Right lobe of liver (tissue), 6 donors: ENCODE results near the gene CDC42BPA. TPM values are rescaled to one million over a fixed set of nuclear protein-coding genes. Genes with fewer than 3 reads are reported as not detected.
A peak's percentile ranks its signal among the peaks of the same experiment; 100 is the strongest.

Experiments
- ATAC-seq, 4 donors: fragments of 200-7000 bp; cut with Tn5 transposase; one replicate each; pipeline ENCODE4 v1.9.1; 2020; ENCODE audit warnings: mild to moderate bottlenecking in 4 of 4, moderate library complexity in 4 of 4
- DNase-seq, 3 donors: peaks; one replicate each; pipeline ENCODE4 v3.0.0-alpha.2; 2020
- H3K27ac ChIP-seq, 3 donors: fragments of 200-600 bp; one replicate each; pipeline ENCODE4 v1.8.0; 2022
- H3K27me3 ChIP-seq, 2 donors: fragments of 200-600 bp; one replicate each; pipeline ENCODE4 v1.8.0; 2022
- H3K36me3 ChIP-seq, 4 donors: fragments of 200-600 bp; sonication (generic) in 1 of 4; one replicate each; pipeline versions ENCODE4 v1.5.1 to v1.8.0; 2017 to 2022; ENCODE audit warnings: control low read depth in 1 of 4
- H3K4me1 ChIP-seq, 4 donors: fragments of 200-600 bp; sonication (generic) in 1 of 4; one replicate each; pipeline versions ENCODE4 v1.5.1 to v1.8.0; 2017 to 2022; ENCODE audit warnings: control low read depth in 1 of 4
- H3K4me3 ChIP-seq, 3 donors: fragments of 200-600 bp; one replicate each; pipeline ENCODE4 v1.8.0; 2022
- H3K9me3 ChIP-seq, 4 donors: fragments of 200-600 bp; sonication (generic) in 1 of 4; one replicate each; pipeline versions ENCODE4 v1.5.1 to v1.8.0; 2017 to 2022; ENCODE audit warnings: control low read depth in 1 of 4
- POLR2A ChIP-seq: fragments of 450-650 bp; IDR thresholded peaks from one replicate; pipeline ENCODE4 v1.6.1; 2017; ENCODE audit warnings: antibody characterized with exemption, mild to moderate bottlenecking
- WGBS: methylation state at CpG from one replicate; pipeline ENCODE4 v1.1.6; 2018; ENCODE audit warnings: low coverage, low lambda C conversion rate; ENCODE audit not compliant: insufficient coverage; ENCODE audit errors: missing lambda C conversion rate; 5-methylcytosine and 5-hydroxymethylcytosine counted together
- intact Hi-C, 2 donors: fragments of 100-400 bp; cut with DNase I; formaldehyde crosslinking; loops; one replicate each; pipeline versions ENCODE4 v1.11.2 to v1.14.1; 2022
- small RNA-seq, 2 experiments: library from RNA; depleted of rRNA; stranded (forward); fragments of <200 nt; gene quantifications; one replicate each; pipeline ENCODE3, GENCODE V24; 2016
- total RNA-seq, 6 experiments: library from RNA; depleted of rRNA in 2 of 6; stranded (reverse); fragments of >200 nt in 2 of 6; fragmentation: NEBNext Ultra II Directional in 3 of 6; extraction: Animal tissue kit (Norgen Biotek cat#: 25700) in 3 of 6; gene quantifications; one replicate each; pipeline versions ENCODE4 v1.1.0 to v1.2.4, GENCODE V29; 2016 to 2023
- TF ChIP-seq, protein P1 (sequence below), 4 donors: fragments of 200-600 bp in 3 of 4; fragments of 450-650 bp in 1 of 4; IDR thresholded peaks; one replicate each; pipeline versions ENCODE4 v1.5.1 to v1.8.0; 2016 to 2022; ENCODE audit warnings: antibody characterized with exemption in 4 of 4, mild to moderate bottlenecking in 2 of 4
- donor health status: DM: no; HTN: yes; CAD: no.
- donor health status: DM: no; HTN: no; CAD: no.
- donor health status: DM: no; HTN: no; CAD: no.
- donor health status: DM: no; HTN: yes; CAD: no.
- donor health status: DM: no; HTN: yes; CAD: no.

CDC42BPA gene
- total RNA-seq, 6 experiments from 2014 or later, result 11.4 to 35.0 (median 22.2) TPM

DNA sequence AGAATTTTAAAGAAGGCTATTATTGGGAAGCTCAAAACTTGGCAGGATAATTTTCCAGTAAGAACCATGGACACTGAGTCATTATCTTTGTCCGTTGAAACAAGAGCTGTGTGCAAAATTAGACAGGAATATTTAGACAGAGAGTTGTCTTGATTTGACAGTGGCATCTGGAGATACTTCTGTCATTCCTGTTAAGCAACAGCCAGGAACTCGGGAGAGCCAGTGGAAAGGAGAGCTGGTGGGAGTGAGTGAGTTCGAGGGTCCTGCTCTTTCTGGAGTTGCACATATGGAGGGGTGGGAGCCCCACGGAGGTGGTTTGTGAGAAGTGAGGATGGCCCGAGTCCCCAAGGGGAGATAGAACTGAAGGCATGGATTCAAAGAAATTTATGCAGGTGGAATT, 375.1 kb downstream of the CDC42BPA start:
- Histone ChIP-seq H3K27ac (no peak overlapping the region), H3K9me3 (no peaks in the 10 kb centered on the region), H3K27me3 (no peaks in the 10 kb centered on the region), H3K4me1 (peaks cover 0 to 74% (median 17%) of the 10 kb centered on the region in 4 donors), H3K4me3 (no peak overlapping the region), H3K36me3 (no peaks in the 10 kb centered on the region)
- DNase-seq (no peak), ATAC-seq (no peak)
- TF ChIP-seq, protein P1, sequence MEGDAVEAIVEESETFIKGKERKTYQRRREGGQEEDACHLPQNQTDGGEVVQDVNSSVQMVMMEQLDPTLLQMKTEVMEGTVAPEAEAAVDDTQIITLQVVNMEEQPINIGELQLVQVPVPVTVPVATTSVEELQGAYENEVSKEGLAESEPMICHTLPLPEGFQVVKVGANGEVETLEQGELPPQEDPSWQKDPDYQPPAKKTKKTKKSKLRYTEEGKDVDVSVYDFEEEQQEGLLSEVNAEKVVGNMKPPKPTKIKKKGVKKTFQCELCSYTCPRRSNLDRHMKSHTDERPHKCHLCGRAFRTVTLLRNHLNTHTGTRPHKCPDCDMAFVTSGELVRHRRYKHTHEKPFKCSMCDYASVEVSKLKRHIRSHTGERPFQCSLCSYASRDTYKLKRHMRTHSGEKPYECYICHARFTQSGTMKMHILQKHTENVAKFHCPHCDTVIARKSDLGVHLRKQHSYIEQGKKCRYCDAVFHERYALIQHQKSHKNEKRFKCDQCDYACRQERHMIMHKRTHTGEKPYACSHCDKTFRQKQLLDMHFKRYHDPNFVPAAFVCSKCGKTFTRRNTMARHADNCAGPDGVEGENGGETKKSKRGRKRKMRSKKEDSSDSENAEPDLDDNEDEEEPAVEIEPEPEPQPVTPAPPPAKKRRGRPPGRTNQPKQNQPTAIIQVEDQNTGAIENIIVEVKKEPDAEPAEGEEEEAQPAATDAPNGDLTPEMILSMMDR (IDR thresholded peaks at IDR 0.05), result no peak
- no peak for TF ChIP-seq POLR2A
- intact Hi-C loops, result no loop called here
- WGBS, result 59% methylated on average over 5 of the region's 5 CpGs

DNA sequence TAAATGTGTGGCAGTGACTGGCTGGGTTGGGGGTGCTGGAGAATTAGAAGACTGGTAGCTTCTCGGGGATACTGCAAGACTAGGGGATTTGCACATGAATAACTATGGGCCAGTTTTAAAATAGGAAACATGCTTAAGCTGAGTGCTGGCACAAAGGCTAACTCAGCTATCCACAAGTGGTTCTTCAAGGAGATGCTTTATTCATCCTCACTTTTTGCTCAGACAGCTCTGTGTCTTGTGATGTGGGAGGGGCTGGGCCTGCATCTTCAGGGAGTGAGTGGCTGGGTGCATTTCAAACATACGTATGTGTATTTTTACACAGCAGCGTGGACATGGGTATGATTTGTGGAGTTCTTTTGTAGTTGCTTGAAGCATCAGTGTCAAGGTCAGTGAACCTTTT, 375.9 kb downstream of the CDC42BPA start:
- DNase-seq, result no peak
- no peak for ATAC-seq
- WGBS, result 39% methylated on average over 2 of the region's 3 CpGs
- Histone ChIP-seq H3K9me3 (no peaks in the 10 kb centered on the region), H3K36me3 (no peaks in the 10 kb centered on the region), H3K4me3 (no peak overlapping the region), H3K4me1 (peaks cover 0 to 69% (median 15%) of the 10 kb centered on the region in 4 donors), H3K27ac (peak overlapping the region in 1 of 3 donors; percentile 7), H3K27me3 (no peaks in the 10 kb centered on the region)
- intact Hi-C loops, result no loop called here
- no peak for TF ChIP-seq POLR2A
- TF ChIP-seq, protein P1 (IDR thresholded peaks at IDR 0.05), result no peak

DNA sequence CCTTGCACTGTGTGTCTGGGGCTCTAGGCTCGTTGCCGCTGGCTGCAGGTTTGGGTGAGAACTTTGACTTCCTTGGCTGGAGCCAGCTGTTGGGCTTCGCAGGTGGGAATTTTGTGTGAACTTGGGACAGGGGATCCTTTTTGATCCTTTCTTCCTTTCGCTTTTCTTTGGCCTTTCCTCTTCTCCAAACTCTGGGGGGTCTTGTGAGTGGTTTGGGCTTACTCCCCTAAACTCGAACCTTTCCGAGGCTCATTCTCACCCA, 377.6 kb downstream of the CDC42BPA start:
- ATAC-seq (no peak), DNase-seq (no peak)
- Histone ChIP-seq H3K4me3 (peak overlapping the region; percentile 59 to 91 (median 84)), H3K27ac (peak overlapping the region; percentile 30 to 94 (median 84)), H3K27me3 (no peaks in the 10 kb centered on the region), H3K36me3 (no peaks in the 10 kb centered on the region), H3K9me3 (no peaks in the 10 kb centered on the region), H3K4me1 (peaks cover 0 to 53% (median 8%) of the 10 kb centered on the region in 4 donors)
- 20% methylated on average over 6 of the region's 6 CpGs for WGBS
- intact Hi-C loops, result no loop called here
- TF ChIP-seq, protein P1 (IDR thresholded peaks at IDR 0.05), result no peak
- TF ChIP-seq POLR2A, result no peak

- Histone ChIP-seq H3K4me3 (peak within 1 kb of the TSS; percentile 59 to 91 (median 84)), H3K27ac (peak within 1 kb of the TSS; percentile 80 to 94 (median 84)), H3K9me3 (no peaks in the 10 kb centered on the region), H3K36me3 (no peaks in the 10 kb centered on the region), H3K27me3 (no peaks in the 10 kb centered on the region), H3K4me1 (peaks cover 0 to 50% (median 7%) of the 10 kb centered on the region in 4 donors)
- DNase-seq, result peak; percentile 100
- peak; percentile 88 to 95 (median 90) for ATAC-seq
- WGBS, result 0% methylated on average over 3 of the region's 73 CpGs
- intact Hi-C loops, result no loop called here
- peak; percentile 55 for TF ChIP-seq POLR2A
- TF ChIP-seq, protein P1 (IDR thresholded peaks at IDR 0.05), result no peak
Measured at GRCh38 chr1:226940029-226940805, 378.1 kb downstream of the CDC42BPA start, which contains the start of gene COQ8A. Gene COQ8A, plus strand, starts transcription at chr1:226940294. Its CDS starts 21,092 bp downstream, at chr1:226961386.

Small RNA genes within 50 kb of the gene (small RNA-seq; reads per million reads assigned to genes)
- 0 reads per million in 2 experiments for gene AL353689.1

Other genes starting within 250 kb of the CDC42BPA start
- gene ZNF678, start 245.1 kb upstream of the CDC42BPA start, total RNA-seq, result 1 to 10 TPM; 2.4 to 4.8 (median 3.0) TPM